ENCODE measurements around the gene DIS3L.
"Not testable (repeated sequence)": the region's sequence is repeated elsewhere in the genome, so short reads cannot be mapped to it uniquely, and the experiment has no call there.

DIS3L gene

GRCh38 chr15:66293419-66294156 lies at the start of gene DIS3L:
Gene DIS3L, plus strand, starts transcription at chr15:66293568. Its CDS starts 29 bp downstream, at chr15:66293597.
- peak; percentile 28 for DNase-seq

- not testable (repeated sequence) for DNase-seq
Measured at GRCh38 chr15:66245832-66246231, 47.5 kb upstream of the DIS3L start.

GRCh38 chr15:66246937-66247336 lies 46.4 kb upstream of the DIS3L start:
- no peak for DNase-seq

GRCh38 chr15:66249605-66250174 lies 43.7 kb upstream of the DIS3L start:
- no peak for DNase-seq

GRCh38 chr15:66251065-66251789 lies 42.1 kb upstream of the DIS3L start:
- no peak for DNase-seq

GRCh38 chr15:66251790-66252684 lies 41.3 kb upstream of the DIS3L start:
- peak; percentile 6 for DNase-seq

GRCh38 chr15:66252685-66253417 lies 40.5 kb upstream of the DIS3L start:
- no peak for DNase-seq

- no peak for DNase-seq
Measured at GRCh38 chr15:66253418-66254088, 39.8 kb upstream of the DIS3L start, which contains the start of gene MEGF11. Gene MEGF11, minus strand, starts transcription at chr15:66253750. Its CDS starts 125,347 bp downstream, at chr15:66128403.

- DNase-seq: no peak
Measured at GRCh38 chr15:66254089-66254950, 39.0 kb upstream of the DIS3L start.

GRCh38 chr15:66254951-66255676 lies 38.3 kb upstream of the DIS3L start:
- no peak for DNase-seq

GRCh38 chr15:66256692-66257091 lies 36.7 kb upstream of the DIS3L start:
- no peak for DNase-seq

- no peak for DNase-seq
Measured at GRCh38 chr15:66261056-66261455, 32.3 kb upstream of the DIS3L start.

GRCh38 chr15:66262837-66263236 lies 30.5 kb upstream of the DIS3L start:
- DNase-seq: not testable (repeated sequence)

- no peak for DNase-seq
Measured at GRCh38 chr15:66264859-66265513, 28.4 kb upstream of the DIS3L start.

- peak; percentile 96 for DNase-seq
Measured at GRCh38 chr15:66269326-66270090, 23.9 kb upstream of the DIS3L start.

GRCh38 chr15:66270932-66271331 lies 22.4 kb upstream of the DIS3L start:
- DNase-seq: peak; percentile 24

GRCh38 chr15:66275352-66275751 lies 18.0 kb upstream of the DIS3L start:
- DNase-seq: no peak

GRCh38 chr15:66276546-66276945 lies 16.8 kb upstream of the DIS3L start:
- DNase-seq: no peak
